SK-N-SH (cell line): ENCODE results near the gene ITSN1. TPM values are rescaled to one million over a fixed set of nuclear protein-coding genes. Genes with fewer than 3 reads are reported as not detected.

Experiments used
- CTCF ChIA-PET: fragments of 300-600, 350-600 bp; formaldehyde crosslinking; extraction: SDS; loops from one replicate; lab custom pipeline; 2021; lab: Yijun Ruan, JAX
- POLR2A ChIA-PET: fragments of 350-600 bp; sonication (Branson Sonifier 250); formaldehyde crosslinking; extraction: SDS; loops from one replicate; lab custom pipeline; 2020; ENCODE audit warnings: antibody characterized with exemption, inconsistent platforms; lab: Yijun Ruan, JAX
- DNase-seq: peaks from one replicate; pipeline ENCODE4 v3.0.0; 2012
- H2AFZ ChIP-seq: fragments of 200-600 bp; sonication (generic); 2 replicates; pipeline ENCODE4 v1.8.1; 2016; ENCODE audit warnings: antibody characterized with exemption, mild to moderate bottlenecking, low read depth
- H3F3A ChIP-seq: fragments of 200-600 bp; sonication (generic); replicated peaks from 2 replicates; pipeline ENCODE3; 2016; ENCODE audit warnings: antibody characterized with exemption, mild to moderate bottlenecking; ENCODE audit not compliant: insufficient read depth
- H3K27ac ChIP-seq, 2 experiments: fragments of 200-500 bp in 1 of 2; fragments of 200-600 bp in 1 of 2; sonication (Bioruptor generic) in 1 of 2; sonication (generic), shearing (Covaris generic) in 1 of 2; 2 replicates each; pipeline versions ENCODE4 v1.5.1 to v1.6.1; 2014 to 2016; ENCODE audit warnings: low read depth in 2 of 2, inconsistent platforms in 1 of 2, low read length in 1 of 2, mild to moderate bottlenecking in 1 of 2, mixed read lengths in 1 of 2
- H3K27me3 ChIP-seq: fragments of 200-600 bp; sonication (generic), shearing (Covaris generic); 2 replicates; pipeline ENCODE4 v1.6.1; 2016; ENCODE audit warnings: mixed run types; ENCODE audit not compliant: insufficient read depth
- H3K36me3 ChIP-seq, 2 experiments: fragments of 200-500 bp in 1 of 2; fragments of 200-600 bp in 1 of 2; sonication (Bioruptor generic) in 1 of 2; sonication (generic) in 1 of 2; replicated peaks in 1 of 2; 2 replicates each; pipeline versions ENCODE3 to v1.5.1; 2014 to 2016; ENCODE audit warnings: low read length in 1 of 2, mild to moderate bottlenecking in 1 of 2; ENCODE audit not compliant: insufficient read depth in 2 of 2, control insufficient read depth in 1 of 2
- H3K4me1 ChIP-seq, 2 experiments: fragments of 200-500 bp in 1 of 2; fragments of 200-600 bp in 1 of 2; sonication (Bioruptor generic) in 1 of 2; sonication (generic), shearing (Covaris generic) in 1 of 2; 2 replicates each; pipeline versions ENCODE4 v1.5.1 to v1.6.1; 2014 to 2016; ENCODE audit warnings: low read depth in 1 of 2, low read length in 1 of 2, mixed run types in 1 of 2; ENCODE audit not compliant: insufficient read depth in 2 of 2, control insufficient read depth in 1 of 2
- H3K4me2 ChIP-seq: fragments of 200-600 bp; sonication (generic), shearing (Covaris generic); 2 replicates; pipeline ENCODE4 v1.6.1; 2017; ENCODE audit warnings: mixed run types
- H3K4me3 ChIP-seq, 2 experiments: fragments of 200-500 bp in 1 of 2; fragments of 200-600 bp in 1 of 2; sonication (Bioruptor generic) in 1 of 2; sonication (generic), shearing (Covaris generic) in 1 of 2; 2 replicates each; pipeline versions ENCODE4 v1.5.1 to v1.8.1; 2014 to 2016; ENCODE audit warnings: low read depth in 2 of 2, inconsistent platforms in 1 of 2, low read length in 1 of 2, mild to moderate bottlenecking in 1 of 2, mixed read lengths in 1 of 2, moderate library complexity in 1 of 2
- H3K79me2 ChIP-seq: fragments of 200-600 bp; sonication (generic); 2 replicates; pipeline ENCODE4 v1.8.1; 2017; ENCODE audit warnings: mild to moderate bottlenecking; ENCODE audit not compliant: insufficient read depth
- H3K9ac ChIP-seq: fragments of 200-600 bp; sonication (generic); 2 replicates; pipeline ENCODE4 v1.6.1; 2017; ENCODE audit warnings: mixed run types
- H3K9me2 ChIP-seq: fragments of 200-600 bp; sonication (generic); 2 replicates; pipeline ENCODE4 v1.6.1; 2017; ENCODE audit warnings: mixed run types
- H3K9me3 ChIP-seq: fragments of 200-600 bp; sonication (generic); 2 replicates; pipeline ENCODE4 v1.6.1; 2017; ENCODE audit warnings: mixed run types, mild to moderate bottlenecking, moderate library complexity
- H4K20me1 ChIP-seq: fragments of 200-600 bp; sonication (generic); 2 replicates; pipeline ENCODE4 v1.6.1; 2017; ENCODE audit warnings: mild to moderate bottlenecking, mixed run types; ENCODE audit not compliant: insufficient read depth
- EZH2phosphoT487 ChIP-seq: fragments of 200-600 bp; sonication (generic); IDR thresholded peaks from 2 replicates; pipeline ENCODE4 v1.6.1; 2017; ENCODE audit warnings: low read depth, mixed run types, mild to moderate bottlenecking, antibody characterized with exemption, moderate library complexity, borderline replicate concordance
- FOXJ3 ChIP-seq: sonication (generic); formaldehyde crosslinking; IDR thresholded peaks from 2 replicates; pipeline ENCODE4 v1.5.1; 2020; ENCODE audit warnings: mild to moderate bottlenecking, missing genetic modification reagents
- JUND ChIP-seq: IDR thresholded peaks from 2 replicates; pipeline ENCODE4 v1.4.0; 2012
- RAD21 ChIP-seq: IDR thresholded peaks from 2 replicates; pipeline ENCODE4 v1.6.1; 2012; ENCODE audit warnings: mild to moderate bottlenecking, low read length
- REST ChIP-seq: IDR thresholded peaks from 2 replicates; pipeline ENCODE4 v1.6.1; 2012; ENCODE audit warnings: mild to moderate bottlenecking, low read depth, low read length, moderate library complexity
- SIN3A ChIP-seq: IDR thresholded peaks from 2 replicates; pipeline ENCODE4 v1.6.1; 2012; ENCODE audit warnings: low read depth, mild to moderate bottlenecking, low read length, moderate library complexity, borderline replicate concordance
- SMC3 ChIP-seq: IDR thresholded peaks from 2 replicates; pipeline ENCODE4 v1.6.1; 2012; ENCODE audit warnings: low read depth, low read length, improper control_type of control experiment
- TEAD4 ChIP-seq: IDR thresholded peaks from 2 replicates; pipeline ENCODE4 v1.4.0; 2012; ENCODE audit warnings: mild to moderate bottlenecking, borderline replicate concordance; ENCODE audit not compliant: insufficient read depth
- ZBTB33 ChIP-seq: IDR thresholded peaks from 2 replicates; pipeline ENCODE4 v1.4.0; 2012; ENCODE audit warnings: low read depth, borderline replicate concordance
- WGBS: methylation state at CpG from one replicate; pipeline ENCODE4 v1.1.6; 2017; ENCODE audit warnings: low lambda C conversion rate; 5-methylcytosine and 5-hydroxymethylcytosine counted together
- polyA plus RNA-seq, 3 experiments: library from polyadenylated mRNA; depleted of rRNA; stranded (reverse); fragments of >200 nt; gene quantifications; 2 replicates each; pipeline ENCODE4 v1.2.3, GENCODE V29; 2012

The ITSN1 gene
- polyA plus RNA-seq, 1 of the 3 experiments (the other 2 are of a cell fraction): 27.8 TPM

DNA sequence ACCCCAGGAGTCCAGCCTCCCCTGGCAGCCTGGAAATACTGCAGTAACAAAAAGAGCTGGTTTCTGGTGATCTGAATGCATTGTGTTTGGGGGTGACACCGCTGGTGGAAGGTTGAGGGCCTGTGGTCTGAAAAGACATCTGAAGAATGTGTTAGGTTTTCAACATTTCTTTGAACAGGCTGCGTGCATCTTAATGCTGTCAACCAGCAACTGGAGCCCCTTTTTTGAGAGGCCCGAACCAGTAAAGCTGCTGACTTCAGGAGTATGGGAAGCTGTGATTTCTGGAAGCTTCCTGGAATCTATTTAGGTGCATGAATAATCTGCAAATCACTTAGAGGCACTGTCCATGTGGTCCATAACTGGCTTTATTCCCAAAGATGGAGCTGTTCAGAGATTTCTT, 256.3 kb downstream of the ITSN1 start (continued):
- no peak for TF ChIP-seq REST
- TF ChIP-seq EZH2phosphoT487: no peak
- no peak for TF ChIP-seq SMC3

DNA sequence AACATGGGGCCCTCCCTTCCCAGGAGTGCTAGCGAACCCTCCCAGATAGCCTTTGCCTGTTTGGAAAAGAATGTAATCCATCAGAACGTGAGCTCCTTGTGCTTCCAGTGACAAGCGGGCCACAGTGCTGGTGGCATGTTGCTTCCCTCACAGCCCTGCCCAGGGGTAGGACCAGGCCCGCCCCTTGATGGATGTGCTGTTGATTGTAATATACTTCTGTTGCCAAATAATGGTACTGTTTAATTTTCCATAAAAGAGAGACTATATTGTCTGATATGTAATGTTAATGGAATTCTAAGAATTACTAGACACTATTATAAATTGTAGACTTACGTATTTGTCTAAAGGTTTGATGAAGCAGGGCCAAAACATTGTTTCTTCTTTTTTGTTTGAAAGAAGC, 256.9 kb downstream of the ITSN1 start:
- no peak overlapping the region for H2AFZ ChIP-seq
- peaks cover 0 to 9% of the 10 kb centered on the region in 2 experiments; a peak in 2 of 4 replicates for H3K4me1 ChIP-seq
- H3K9ac ChIP-seq: no peak overlapping the region
- no peaks in the 10 kb centered on the region for H4K20me1 ChIP-seq
- ChIA-PET CTCF (interaction anchor here (0.8 to 1.9 kb wide), 2 partner anchors 25 to 293 kb away, joined by 3 to 8 read pairs; no protein-coding TSS in a partner anchor), POLR2A (no interaction called here)
- H3K79me2 ChIP-seq: no peaks in the 10 kb centered on the region
- peaks cover 6% of the 10 kb centered on the region for H3F3A ChIP-seq
- no peak overlapping the region for H3K27ac ChIP-seq
- 87% methylated on average over 5 of the region's 5 CpGs for WGBS
- no peak for TF ChIP-seq SIN3A
- TF ChIP-seq SMC3: no peak
- TF ChIP-seq ZBTB33: no peak
- TF ChIP-seq JUND: no peak
- no peak for TF ChIP-seq TEAD4
- TF ChIP-seq FOXJ3: no peak
- TF ChIP-seq REST: no peak
- TF ChIP-seq RAD21: no peak
- no peak overlapping the region for H3K4me2 ChIP-seq
- no peaks in the 10 kb centered on the region for H3K9me3 ChIP-seq
- DNase-seq: no peak
- H3K27me3 ChIP-seq: no peaks in the 10 kb centered on the region
- H3K36me3 ChIP-seq: peaks cover 18 to 19% of the 10 kb centered on the region in 2 experiments
- H3K9me2 ChIP-seq: no peaks in the 10 kb centered on the region
- H3K4me3 ChIP-seq: no peak overlapping the region
